Activated CD4-positive, CD25-positive, alpha-beta regulatory T cell treated with anti-CD3 and anti-CD28 coated beads, Interleukin-2, amount 50 U/mL, for 16 hours (primary cell): ENCODE measurements around the gene ZNF445.
"Not testable (repeated sequence)": the region's sequence is repeated elsewhere in the genome, so short reads cannot be mapped to it uniquely, and the experiment has no call there.

Experiments
- DNase-seq: peaks from one replicate; pipeline ENCODE4 v3.0.0-alpha.2; 2020; ENCODE audit warnings: low read depth, low spot score

ZNF445 gene

GRCh38 chr3:44476181-44476611 lies 1.3 kb downstream of the ZNF445 start:
- no peak for DNase-seq

- DNase-seq = not testable (repeated sequence)
Measured at GRCh38 chr3:44474886-44475285, 2.6 kb downstream of the ZNF445 start.

GRCh38 chr3:44470430-44470829 lies 7.0 kb downstream of the ZNF445 start:
- no peak for DNase-seq

DNA sequence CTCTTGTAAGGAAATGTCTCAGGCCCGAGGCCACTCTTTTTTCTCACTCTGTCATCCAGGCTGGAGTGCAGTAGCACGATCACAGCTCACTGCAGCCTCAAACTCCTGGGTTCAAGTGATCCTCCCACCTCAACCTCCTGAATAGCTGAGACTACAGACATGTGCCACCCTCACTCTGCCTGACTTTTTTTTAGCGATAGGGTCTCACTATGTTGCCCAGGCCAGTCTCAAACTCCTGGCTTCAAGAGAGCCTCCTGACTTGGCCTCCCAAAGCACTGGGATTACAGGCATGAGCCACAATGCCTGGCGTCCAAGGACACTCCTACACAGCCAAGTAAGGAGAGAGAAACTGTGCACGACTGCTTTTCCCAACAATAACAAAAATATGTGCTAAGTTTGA lies 7.6 kb downstream of the ZNF445 start:
- DNase-seq = no peak

- DNase-seq = no peak
Measured at GRCh38 chr3:44468572-44469520, 8.6 kb downstream of the ZNF445 start.

DNA sequence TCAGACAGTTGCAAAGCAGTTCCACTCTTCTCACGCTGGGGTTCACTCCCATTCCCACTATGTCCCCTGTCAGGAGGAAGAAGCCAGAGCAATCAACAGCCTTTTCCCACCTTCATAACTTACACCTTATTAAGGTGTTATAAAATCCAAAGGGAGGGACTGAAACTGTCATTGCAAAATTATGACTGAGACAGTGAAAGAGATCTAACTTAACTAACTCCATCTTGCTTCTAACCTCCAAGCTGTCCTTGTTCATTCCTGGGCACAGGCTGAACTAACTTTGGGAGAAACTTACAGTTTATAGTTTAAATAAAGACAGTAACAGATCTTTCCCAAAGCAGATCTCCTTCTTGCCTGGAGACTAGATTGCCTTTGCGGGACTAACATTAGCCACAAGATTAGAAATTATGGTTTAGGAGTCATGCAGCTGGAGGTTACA lies 9.4 kb downstream of the ZNF445 start:
- DNase-seq = not testable (repeated sequence)

GRCh38 chr3:44467241-44467640 lies 10.2 kb downstream of the ZNF445 start:
- DNase-seq = no peak

DNA sequence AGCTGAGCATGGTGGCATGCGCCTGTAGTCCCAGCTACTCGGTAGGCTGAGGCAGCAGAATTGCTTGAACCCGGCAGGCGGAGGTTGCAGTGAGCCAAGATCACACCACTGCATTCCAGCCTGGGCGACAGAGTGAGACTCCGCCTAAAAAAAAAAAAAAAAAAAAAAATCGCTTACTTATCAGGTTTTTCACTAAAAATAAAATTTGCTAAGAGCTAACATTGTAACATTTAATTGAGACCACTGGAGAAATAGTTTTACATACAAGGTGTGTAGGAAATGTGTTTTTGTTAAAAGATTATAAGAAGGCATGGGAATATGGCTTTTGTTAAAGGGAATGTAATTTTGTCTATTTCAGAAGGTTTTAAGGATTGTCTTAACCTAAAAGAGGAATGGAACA lies 12.6 kb downstream of the ZNF445 start:
- not testable (repeated sequence) for DNase-seq

DNA sequence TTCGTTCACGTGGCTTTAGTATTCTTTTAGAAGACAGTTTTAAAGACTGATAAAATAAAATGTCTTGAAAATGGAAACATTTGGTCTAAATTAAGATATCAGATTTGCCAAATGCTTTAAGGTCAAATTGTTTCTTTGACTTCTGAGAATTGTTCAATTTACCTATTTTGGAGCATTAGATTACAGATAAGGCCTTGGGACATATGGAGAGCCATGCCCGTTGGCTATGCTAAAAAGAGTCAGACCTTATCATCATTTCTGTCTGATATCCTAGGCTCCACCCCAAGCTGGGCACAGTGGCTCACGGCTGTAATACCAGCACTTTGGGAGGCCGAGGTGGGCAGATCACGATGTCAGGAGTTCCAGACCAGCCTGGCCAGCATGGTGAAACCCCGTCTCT lies 13.0 kb downstream of the ZNF445 start:
- no peak for DNase-seq

GRCh38 chr3:44460050-44460449 lies 17.4 kb downstream of the ZNF445 start:
- DNase-seq = not testable (repeated sequence)

DNA sequence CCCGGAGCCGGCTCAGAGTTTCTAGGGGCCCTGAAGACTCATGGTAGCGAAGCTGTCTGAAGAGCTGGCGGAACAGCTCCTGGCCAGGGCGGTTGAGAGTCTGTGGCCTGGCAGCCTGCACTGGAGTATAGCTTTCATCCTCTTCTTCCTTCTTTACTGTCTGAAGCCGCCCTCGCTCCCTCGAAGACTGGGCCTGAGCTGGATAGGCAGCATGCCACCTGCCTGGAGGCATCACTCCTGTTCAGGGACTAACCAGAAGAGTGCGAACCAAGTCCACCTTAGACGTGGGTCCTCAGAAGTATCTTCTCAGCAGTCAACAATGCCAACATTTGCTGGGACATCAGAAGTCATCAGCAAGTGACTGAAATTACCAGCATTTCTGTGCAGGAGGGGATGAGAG lies 22.2 kb downstream of the ZNF445 start:
- DNase-seq = no peak

DNA sequence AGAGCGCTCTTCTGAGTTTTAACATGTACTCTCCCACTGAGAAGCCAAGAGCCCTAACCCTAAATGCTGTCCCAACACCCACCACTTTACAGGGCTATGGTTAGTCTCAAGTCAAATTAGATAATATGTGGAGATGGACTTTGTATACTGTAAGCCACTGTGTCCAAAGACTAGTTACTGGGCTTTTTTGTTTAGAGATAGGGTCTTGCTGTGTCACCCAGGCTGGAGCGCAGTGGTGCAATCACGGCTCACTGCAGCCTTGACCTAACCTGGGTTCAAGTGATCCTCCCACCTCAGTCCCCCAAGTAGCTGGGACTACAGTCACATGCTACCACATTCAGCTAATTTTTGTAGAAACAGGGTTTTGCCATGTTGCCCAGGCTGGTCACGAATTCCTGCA lies 23.2 kb downstream of the ZNF445 start:
- no peak for DNase-seq

DNA sequence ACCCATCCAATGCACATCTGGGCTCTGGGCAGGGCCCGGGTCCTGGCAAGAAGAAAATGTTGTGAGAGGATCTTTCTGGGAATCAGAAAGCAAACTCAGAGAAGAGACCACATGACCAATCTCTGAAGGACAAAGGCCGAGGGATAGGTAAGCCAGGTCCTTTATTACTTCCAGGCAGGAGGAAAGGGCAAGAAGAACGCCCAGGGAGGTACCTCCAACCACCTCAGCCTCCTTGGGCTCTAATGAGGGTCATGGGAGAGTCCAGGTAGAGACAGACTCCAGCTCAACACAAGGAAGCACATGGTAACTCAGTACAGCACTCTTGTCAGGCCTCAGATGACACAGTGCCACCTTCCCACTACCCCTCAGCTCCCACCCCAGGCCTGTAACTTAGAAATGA lies 26.0 kb downstream of the ZNF445 start:
- DNase-seq = no peak

DNA sequence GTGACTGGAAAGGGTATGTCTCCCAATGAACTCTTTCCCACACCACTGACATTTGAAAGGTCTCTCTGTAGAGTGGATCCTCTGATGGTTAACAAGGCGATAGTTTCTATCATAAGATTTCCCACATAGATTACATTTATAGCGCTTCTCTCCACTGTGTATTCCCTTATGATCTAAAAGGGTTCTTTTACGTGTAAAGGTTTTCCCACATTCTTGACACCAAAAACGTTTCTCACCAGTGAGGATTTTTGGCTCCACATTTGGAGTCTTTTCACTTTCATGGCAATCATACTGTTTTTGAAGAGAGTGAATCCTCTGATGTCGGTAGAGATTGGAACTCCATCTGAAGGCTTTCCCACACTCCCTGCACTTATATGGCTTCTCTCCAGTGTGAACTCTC lies 30.5 kb downstream of the ZNF445 start:
- no peak for DNase-seq

DNA sequence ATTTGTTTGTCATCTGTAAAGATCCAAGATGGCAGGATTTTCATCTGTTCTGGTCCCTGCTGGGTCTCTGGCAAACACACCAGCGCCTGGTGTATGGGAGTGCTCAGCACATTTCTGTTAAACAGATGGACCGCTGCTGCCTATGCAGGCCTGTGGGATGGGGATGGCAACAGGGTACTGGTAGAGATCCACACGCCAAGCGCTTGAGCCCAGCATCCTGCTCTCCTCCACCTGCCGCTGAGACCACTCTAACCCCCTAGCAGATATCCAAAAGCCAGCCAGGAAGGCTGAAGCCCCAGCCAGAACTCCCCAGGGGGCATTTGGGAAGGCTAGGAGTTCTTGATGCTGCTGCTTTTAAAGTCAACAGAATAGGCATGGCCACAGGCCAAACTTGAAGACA lies 31.7 kb downstream of the ZNF445 start:
- no peak for DNase-seq

DNA sequence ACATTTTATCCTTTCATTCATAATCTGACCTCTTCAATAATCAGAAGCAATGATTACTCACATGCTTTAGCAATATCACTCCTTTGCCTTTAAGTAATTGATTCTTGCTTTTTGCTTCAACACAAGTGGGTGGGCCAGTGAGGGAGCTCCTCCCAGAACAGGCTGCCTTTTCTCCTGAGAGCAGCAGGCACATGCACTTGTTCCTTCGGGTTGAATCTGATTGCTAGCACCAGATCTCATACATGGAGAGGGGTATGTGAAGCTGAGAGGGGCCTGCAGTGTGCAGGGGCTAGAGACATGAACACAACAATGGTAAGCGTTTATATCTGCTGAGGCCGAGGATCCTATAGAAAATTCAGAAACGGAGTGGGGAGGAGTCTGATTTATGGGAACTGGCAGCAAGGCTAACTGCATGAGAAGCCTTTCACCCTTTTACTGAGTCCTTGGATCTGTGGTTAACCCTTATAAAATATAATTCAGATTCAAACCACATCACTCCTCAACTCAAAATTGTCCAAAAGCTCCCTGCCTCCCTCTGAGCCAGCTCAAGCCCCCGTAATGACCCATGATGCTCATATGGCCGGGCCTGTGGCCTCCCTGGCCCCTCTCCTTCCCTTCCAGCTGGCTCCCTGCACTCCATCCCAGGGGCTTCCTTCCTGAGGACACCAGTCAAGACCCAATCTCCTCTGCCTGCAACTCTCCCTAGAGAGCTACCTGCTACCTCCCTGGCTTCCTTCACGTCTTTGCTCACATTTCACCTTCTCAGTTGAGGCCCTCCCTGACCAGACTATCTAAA lies 32.4 kb downstream of the ZNF445 start:
- no peak for DNase-seq

DNA sequence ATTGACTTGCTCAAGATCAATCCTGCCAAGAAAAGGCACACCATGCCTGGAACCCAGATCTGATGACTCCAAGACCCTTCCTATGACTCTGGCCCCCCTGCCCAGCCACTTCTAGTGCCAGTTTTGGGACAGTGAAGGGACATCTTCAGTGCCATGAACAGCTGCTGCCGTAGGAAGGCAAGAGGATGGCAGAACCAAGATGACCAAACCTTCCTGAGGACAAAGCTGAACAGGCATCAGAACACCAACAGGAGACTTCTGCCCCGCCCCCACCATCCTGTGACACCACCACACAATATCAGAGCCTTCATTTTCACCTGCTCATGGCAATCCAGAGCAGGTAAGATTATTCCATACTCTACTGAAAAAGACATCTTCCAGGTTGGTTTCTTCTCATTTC lies 33.0 kb downstream of the ZNF445 start:
- no peak for DNase-seq

GRCh38 chr3:44442596-44443309 lies 34.7 kb downstream of the ZNF445 start:
- no peak for DNase-seq

GRCh38 chr3:44439499-44440295 lies 37.8 kb downstream of the ZNF445 start:
- peak; percentile 23 for DNase-seq

- no peak for DNase-seq
Measured at GRCh38 chr3:44437800-44438199, 39.7 kb downstream of the ZNF445 start.

DNA sequence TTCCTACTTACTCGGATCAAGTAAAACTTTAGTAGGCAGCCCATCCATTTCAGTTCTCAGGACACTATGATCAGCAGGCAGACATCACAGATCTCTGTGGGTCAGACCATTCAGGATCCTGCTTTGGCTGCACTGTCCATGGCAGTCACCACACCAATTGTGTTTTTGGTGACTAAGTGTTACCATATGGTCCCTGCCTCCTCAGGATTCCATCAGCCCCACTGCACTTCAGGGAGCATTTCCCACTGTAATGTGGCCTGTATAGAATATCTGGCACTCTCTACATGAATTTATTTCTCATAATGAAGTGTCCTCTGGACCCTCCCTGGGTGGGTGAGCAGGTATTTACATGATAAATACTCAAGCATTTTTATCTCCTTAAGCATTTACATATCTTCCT lies 41.3 kb downstream of the ZNF445 start:
- no peak for DNase-seq
